CD14-positive monocyte (primary cell): Measurements from ENCODE around the gene SPAG16. TPM values are rescaled to one million over a fixed set of nuclear protein-coding genes. Genes with fewer than 3 reads are reported as not detected.

Source experiments
- DNase-seq, 3 donors: peaks; one replicate each; pipeline ENCODE4 v3.0.0-alpha.2; 2011 to 2022
- H2AFZ ChIP-seq: 2 replicates; pipeline ENCODE4 v1.6.0; 2012; ENCODE audit warnings: mild to moderate bottlenecking, low read depth, low read length, inconsistent platforms; ENCODE audit not compliant: insufficient read depth, poor library complexity, severe bottlenecking
- H3K27ac ChIP-seq, 2 donors: 1 replicate in 1 of 2; 2 replicates in 1 of 2; pipeline ENCODE4 v1.5.1; 2012 to 2013; ENCODE audit warnings: low read length in 2 of 2, control low read depth in 1 of 2, inconsistent platforms in 1 of 2, low read depth in 1 of 2, mild to moderate bottlenecking in 1 of 2
- H3K27me3 ChIP-seq, 2 donors: one replicate each; pipeline versions ENCODE4 v1.6.0 to v1.6.1; 2011 to 2013; ENCODE audit warnings: low read length in 2 of 2; ENCODE audit not compliant: control insufficient read depth in 2 of 2, insufficient read depth in 2 of 2
- H3K36me3 ChIP-seq, 2 donors: replicated peaks in 1 of 2; 1 replicate in 1 of 2; 2 replicates in 1 of 2; pipeline versions ENCODE4 v1.5.1 to v1.6.1; 2012 to 2013; ENCODE audit warnings: low read length in 2 of 2, control low read depth in 1 of 2, inconsistent platforms in 1 of 2, mild to moderate bottlenecking in 1 of 2; ENCODE audit not compliant: insufficient read depth in 2 of 2, control insufficient read depth in 1 of 2
- H3K4me1 ChIP-seq, 2 donors: 1 replicate in 1 of 2; 2 replicates in 1 of 2; pipeline versions ENCODE4 v1.5.1 to v1.6.1; 2012 to 2013; ENCODE audit warnings: low read length in 2 of 2, control low read depth in 1 of 2, inconsistent platforms in 1 of 2, mild to moderate bottlenecking in 1 of 2, moderate library complexity in 1 of 2; ENCODE audit not compliant: insufficient read depth in 2 of 2, control insufficient read depth in 1 of 2
- H3K4me2 ChIP-seq: replicated peaks from 2 replicates; pipeline ENCODE3; 2012; ENCODE audit warnings: low read length, moderate library complexity, mild to moderate bottlenecking; ENCODE audit not compliant: poor library complexity, severe bottlenecking; ENCODE audit errors: extremely low read depth
- H3K4me3 ChIP-seq, 3 experiments: fragments of 200-600 bp in 1 of 3; sonication (generic) in 1 of 3; replicated peaks in 1 of 3; 1 replicate in 2 of 3; 2 replicates in 1 of 3; pipeline ENCODE4 v1.5.1; 2011 to 2013; ENCODE audit warnings: low read length in 3 of 3, mild to moderate bottlenecking in 3 of 3, control low read depth in 2 of 3, low read depth in 2 of 3, inconsistent platforms in 1 of 3, moderate library complexity in 1 of 3
- H3K79me2 ChIP-seq: 2 replicates; pipeline ENCODE4 v1.6.0; 2012; ENCODE audit warnings: mild to moderate bottlenecking, control low read depth, inconsistent platforms, low read length, moderate library complexity; ENCODE audit not compliant: insufficient read depth
- H3K9ac ChIP-seq: 2 replicates; pipeline ENCODE4 v1.6.0; 2017; ENCODE audit warnings: low read length, mild to moderate bottlenecking; ENCODE audit not compliant: insufficient read depth, poor library complexity, severe bottlenecking
- H3K9me3 ChIP-seq, 2 donors: replicated peaks in 1 of 2; 1 replicate in 1 of 2; 2 replicates in 1 of 2; pipeline versions ENCODE4 v1.5.1 to v1.6.1; 2012 to 2013; ENCODE audit warnings: low read length in 2 of 2, control low read depth in 1 of 2; ENCODE audit not compliant: control insufficient read depth in 1 of 2, insufficient read depth in 1 of 2
- H4K20me1 ChIP-seq: 2 replicates; pipeline ENCODE4 v1.6.0; 2012; ENCODE audit warnings: mild to moderate bottlenecking, low read length, control low read depth, moderate library complexity; ENCODE audit not compliant: insufficient read depth
- H3K27ac Mint-ChIP-seq, 7 donors: one replicate each; pipeline ENCODE4 v1.8.0; 2020; ENCODE audit warnings: mild to moderate bottlenecking in 7 of 7, mixed read lengths in 7 of 7, moderate library complexity in 6 of 7, inconsistent platforms in 2 of 7
- H3K27me3 Mint-ChIP-seq, 3 donors: one replicate each; pipeline ENCODE4 v1.8.0; 2021 to 2022; ENCODE audit warnings: low read depth in 3 of 3, mild to moderate bottlenecking in 3 of 3, mixed read lengths in 3 of 3, moderate library complexity in 3 of 3, inconsistent platforms in 1 of 3
- H3K36me3 Mint-ChIP-seq, 2 donors: one replicate each; pipeline ENCODE4 v1.8.0; 2020; ENCODE audit warnings: mixed read lengths in 2 of 2, inconsistent platforms in 1 of 2, mild to moderate bottlenecking in 1 of 2
- H3K4me1 Mint-ChIP-seq: one replicate; pipeline ENCODE4 v1.8.0; 2020; ENCODE audit warnings: mild to moderate bottlenecking, mixed read lengths
- H3K4me3 Mint-ChIP-seq, 2 donors: one replicate each; pipeline ENCODE4 v1.8.0; 2020; ENCODE audit warnings: mild to moderate bottlenecking in 2 of 2, mixed read lengths in 2 of 2, moderate library complexity in 1 of 2
- H3K9me3 Mint-ChIP-seq, 7 donors: one replicate each; pipeline ENCODE4 v1.8.0; 2020 to 2022; ENCODE audit warnings: mixed read lengths in 7 of 7, mild to moderate bottlenecking in 6 of 7, moderate library complexity in 6 of 7, inconsistent platforms in 2 of 7
- CTCF ChIP-seq: fragments of 200-600 bp; IDR thresholded peaks from one replicate; pipeline ENCODE4 v1.8.0; 2022; ENCODE audit warnings: antibody characterized with exemption, mild to moderate bottlenecking
- WGBS: methylation state at CpG from one replicate; pipeline ENCODE4 v1.1.5; 2013; ENCODE audit warnings: missing lambda C conversion rate; ENCODE audit not compliant: insufficient coverage; 5-methylcytosine and 5-hydroxymethylcytosine counted together
- intact Hi-C, 2 donors: fragments of 100-400 bp; cut with micrococcal nuclease; formaldehyde crosslinking; loops; one replicate each; pipeline versions ENCODE4 v1.15.0 to v1.15.1; 2023
- polyA plus RNA-seq, 3 donors: library from polyadenylated mRNA; depleted of rRNA in 1 of 3; unstranded in 2 of 3; stranded (reverse) in 1 of 3; fragments of 300-500 nt in 2 of 3; fragments of >200 nt in 1 of 3; fragmentation: Illumina TruSeq in 2 of 3; gene quantifications; 1 replicate in 2 of 3; 2 replicates in 1 of 3; pipeline ENCODE4 v1.2.3, GENCODE V29; 2012 to 2021

SPAG16 gene
- polyA plus RNA-seq, 3 donors: 0.12 to 0.30 TPM; not detected in 1

- 52% methylated on average over 9 of the region's 13 CpGs for WGBS
Observed at GRCh38 chr2:214410128-214410775, 1126.0 kb downstream of the SPAG16 start.

GRCh38 chr2:214410918-214411554 is 1126.8 kb downstream of the SPAG16 start, which contains the start of gene VWC2L:
TSS of gene VWC2L (plus strand) at chr2:214411054. CDS start at chr2:214414194, 3,140 bp downstream.
- no peak for TF ChIP-seq CTCF
- Histone ChIP-seq H3K27ac (no peak within 1 kb of the TSS), H3K9me3 (no peaks in the 10 kb centered on the region), H3K9ac (no peak within 1 kb of the TSS), H3K27me3 (no peaks in the 10 kb centered on the region), H2AFZ (no peak within 1 kb of the TSS), H3K36me3 (no peaks in the 10 kb centered on the region), H3K4me2 (no peak within 1 kb of the TSS), H3K79me2 (no peaks in the 10 kb centered on the region), H3K4me1 (no peaks in the 10 kb centered on the region), H4K20me1 (no peaks in the 10 kb centered on the region), H3K4me3 (no peak within 1 kb of the TSS)
- no peaks in the 10 kb centered on the region for H3K4me1 Mint-ChIP-seq
- no peak for DNase-seq
- intact Hi-C loops: no loop called here
- H3K4me3 Mint-ChIP-seq: no peak within 1 kb of the TSS
- no peak within 1 kb of the TSS for H3K27ac Mint-ChIP-seq
- H3K9me3 Mint-ChIP-seq: no peaks in the 10 kb centered on the region
- no peaks in the 10 kb centered on the region for H3K36me3 Mint-ChIP-seq
- 15% methylated on average over 11 of the region's 19 CpGs for WGBS
- peaks cover 0 to 1% (median 0%) of the 10 kb centered on the region in 3 donors for H3K27me3 Mint-ChIP-seq

More at GRCh38 chr2:214410128-214410775, 1126.0 kb downstream of the SPAG16 start:
- H4K20me1 ChIP-seq: no peaks in the 10 kb centered on the region
- Mint-ChIP-seq H3K4me3 (no peak overlapping the region), H3K9me3 (no peaks in the 10 kb centered on the region), H3K36me3 (no peaks in the 10 kb centered on the region), H3K27ac (no peak overlapping the region), H3K27me3 (peaks cover 0 to 1% (median 0%) of the 10 kb centered on the region in 3 donors), H3K4me1 (no peaks in the 10 kb centered on the region)
- H3K4me3 ChIP-seq: no peak overlapping the region
- TF ChIP-seq CTCF: no peak
- no peak overlapping the region for H2AFZ ChIP-seq
- H3K27me3 ChIP-seq: no peaks in the 10 kb centered on the region
- H3K9me3 ChIP-seq: no peaks in the 10 kb centered on the region
- intact Hi-C loops: no loop called here
- H3K9ac ChIP-seq: no peak overlapping the region
- H3K4me2 ChIP-seq: no peak overlapping the region
- no peaks in the 10 kb centered on the region for H3K79me2 ChIP-seq
- no peaks in the 10 kb centered on the region for H3K4me1 ChIP-seq
- no peaks in the 10 kb centered on the region for H3K36me3 ChIP-seq
- DNase-seq: no peak
- no peak overlapping the region for H3K27ac ChIP-seq
